Measurements from ENCODE around the gene LCE1B.

The LCE1B gene

DNA sequence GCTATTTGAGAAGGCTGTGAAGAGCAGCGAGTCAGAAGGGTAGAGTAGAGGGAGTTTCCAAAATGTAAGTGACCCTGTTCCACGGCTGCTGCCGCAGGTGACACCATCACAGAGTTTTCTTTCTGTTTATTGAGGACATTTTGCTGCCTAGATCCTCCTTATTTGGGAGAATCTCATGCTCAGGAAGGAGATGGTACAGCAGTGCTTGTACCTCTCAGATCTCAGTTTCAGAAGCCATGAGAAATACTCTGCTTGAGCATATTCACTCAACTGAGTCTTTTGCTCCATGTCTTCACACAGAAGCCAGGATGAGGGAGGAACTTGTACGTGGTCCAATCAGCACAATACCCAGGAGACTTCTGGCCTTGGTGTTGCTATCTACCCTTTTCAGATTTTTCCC is 49.6 kb downstream of the LCE1B start:
- DNase-seq (ENCODE audit: low read depth) = no peak

All from stromal cell of bone marrow (primary cell).